ENCODE results near the gene SH3BP4. TPM values are rescaled to one million over a fixed set of nuclear protein-coding genes. Genes with fewer than 3 reads are reported as not detected.

The SH3BP4 gene, protein sequence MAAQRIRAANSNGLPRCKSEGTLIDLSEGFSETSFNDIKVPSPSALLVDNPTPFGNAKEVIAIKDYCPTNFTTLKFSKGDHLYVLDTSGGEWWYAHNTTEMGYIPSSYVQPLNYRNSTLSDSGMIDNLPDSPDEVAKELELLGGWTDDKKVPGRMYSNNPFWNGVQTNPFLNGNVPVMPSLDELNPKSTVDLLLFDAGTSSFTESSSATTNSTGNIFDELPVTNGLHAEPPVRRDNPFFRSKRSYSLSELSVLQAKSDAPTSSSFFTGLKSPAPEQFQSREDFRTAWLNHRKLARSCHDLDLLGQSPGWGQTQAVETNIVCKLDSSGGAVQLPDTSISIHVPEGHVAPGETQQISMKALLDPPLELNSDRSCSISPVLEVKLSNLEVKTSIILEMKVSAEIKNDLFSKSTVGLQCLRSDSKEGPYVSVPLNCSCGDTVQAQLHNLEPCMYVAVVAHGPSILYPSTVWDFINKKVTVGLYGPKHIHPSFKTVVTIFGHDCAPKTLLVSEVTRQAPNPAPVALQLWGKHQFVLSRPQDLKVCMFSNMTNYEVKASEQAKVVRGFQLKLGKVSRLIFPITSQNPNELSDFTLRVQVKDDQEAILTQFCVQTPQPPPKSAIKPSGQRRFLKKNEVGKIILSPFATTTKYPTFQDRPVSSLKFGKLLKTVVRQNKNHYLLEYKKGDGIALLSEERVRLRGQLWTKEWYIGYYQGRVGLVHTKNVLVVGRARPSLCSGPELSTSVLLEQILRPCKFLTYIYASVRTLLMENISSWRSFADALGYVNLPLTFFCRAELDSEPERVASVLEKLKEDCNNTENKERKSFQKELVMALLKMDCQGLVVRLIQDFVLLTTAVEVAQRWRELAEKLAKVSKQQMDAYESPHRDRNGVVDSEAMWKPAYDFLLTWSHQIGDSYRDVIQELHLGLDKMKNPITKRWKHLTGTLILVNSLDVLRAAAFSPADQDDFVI
- 42.4 to 51.9 TPM (median 50.4 TPM) in 3 replicates for total RNA-seq
- long read RNA-seq, full-length matches to known transcripts, result 77 of 113 reads
- long read RNA-seq, partial matches to known transcripts, result 30 of 113 reads
- long read RNA-seq, other reads (novel, unspliced or antisense), result 6 of 113 reads

DNA sequence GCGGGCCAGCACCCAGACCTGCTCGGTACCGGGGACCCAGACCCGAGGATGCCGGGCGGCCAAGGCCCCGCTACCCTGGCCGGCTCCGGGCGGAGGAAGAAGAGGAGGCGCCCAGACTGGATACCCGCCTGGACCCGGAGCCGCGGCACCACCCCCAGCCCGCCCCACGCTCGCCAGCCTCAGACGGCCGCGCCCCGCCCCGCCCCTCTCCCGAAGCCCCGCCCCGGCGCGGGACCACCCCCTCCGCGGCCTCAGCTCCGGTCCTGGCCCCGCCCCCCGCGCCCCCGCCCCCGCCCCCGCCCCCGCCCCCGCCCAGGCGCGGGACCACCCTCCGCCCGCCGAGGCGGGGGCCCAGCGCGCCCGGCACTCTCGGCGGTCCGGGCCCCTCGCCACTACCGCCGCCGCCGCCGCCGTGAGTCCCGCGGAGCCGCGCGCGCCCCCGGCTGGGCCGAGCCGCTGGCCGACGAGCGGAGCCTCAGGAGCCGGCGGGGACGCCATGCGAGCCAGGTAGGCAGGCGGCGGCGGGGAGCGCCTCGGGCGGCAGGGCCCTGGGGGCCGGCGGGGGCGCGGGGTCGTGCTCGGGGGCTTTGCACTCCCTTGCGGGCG, at the start of gene SH3BP4:
SH3BP4 (plus strand) TSS at position 354 of the 606 bp plus-strand sequence. CDS start 82,986 bp downstream, outside the sequence.
- peaks cover 64% of the 10 kb centered on the region for H3K4me1 Mint-ChIP-seq (ENCODE audit: low read depth)
- H3K36me3 Mint-ChIP-seq (ENCODE audit: low read depth), result no peaks in the 10 kb centered on the region
- H3K27ac Mint-ChIP-seq (ENCODE audit: unreplicated experiment), result peak within 1 kb of the TSS; percentile 99
- no peak for TF ChIP-seq CTCF (IDR thresholded peaks at IDR 0.05)
- no peaks in the 10 kb centered on the region for H3K9me3 Mint-ChIP-seq (ENCODE audit: low read depth)
- DNase-seq (ENCODE audit: low spot score), result no peak
- peak within 1 kb of the TSS; percentile 84 for H3K4me3 Mint-ChIP-seq (ENCODE audit: unreplicated experiment)
- no peaks in the 10 kb centered on the region for H3K27me3 Mint-ChIP-seq (ENCODE audit: low read depth)

DNA sequence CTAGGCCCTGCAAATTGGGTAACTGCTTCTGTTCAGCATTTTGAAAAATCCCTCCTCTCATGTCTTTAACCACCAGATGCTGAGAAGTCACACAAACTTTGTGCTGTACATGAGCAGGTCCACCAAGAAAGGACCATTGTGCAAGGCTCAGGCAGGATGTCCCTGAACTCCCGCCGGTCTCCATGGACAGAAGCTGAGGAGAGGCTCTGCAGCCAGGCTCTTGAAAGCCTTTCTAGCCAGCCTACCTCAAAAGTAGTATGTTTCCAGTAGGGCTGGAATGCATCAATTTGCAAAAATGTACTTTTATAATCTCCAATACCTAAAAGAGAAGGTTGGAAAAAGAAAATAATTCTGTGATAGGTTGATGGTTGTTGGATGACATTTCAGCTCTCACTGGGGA, 47.0 kb upstream of the SH3BP4 start:
- H3K4me1 Mint-ChIP-seq (ENCODE audit: low read depth), result no peaks in the 10 kb centered on the region
- no peak overlapping the region for H3K27ac Mint-ChIP-seq (ENCODE audit: unreplicated experiment)
- TF ChIP-seq CTCF (IDR thresholded peaks at IDR 0.05), result no peak
- no peaks in the 10 kb centered on the region for H3K36me3 Mint-ChIP-seq (ENCODE audit: low read depth)
- H3K27me3 Mint-ChIP-seq (ENCODE audit: low read depth), result no peaks in the 10 kb centered on the region
- no peaks in the 10 kb centered on the region for H3K9me3 Mint-ChIP-seq (ENCODE audit: low read depth)
- no peak overlapping the region for H3K4me3 Mint-ChIP-seq (ENCODE audit: unreplicated experiment)
- no peak for DNase-seq (ENCODE audit: low spot score)

DNA sequence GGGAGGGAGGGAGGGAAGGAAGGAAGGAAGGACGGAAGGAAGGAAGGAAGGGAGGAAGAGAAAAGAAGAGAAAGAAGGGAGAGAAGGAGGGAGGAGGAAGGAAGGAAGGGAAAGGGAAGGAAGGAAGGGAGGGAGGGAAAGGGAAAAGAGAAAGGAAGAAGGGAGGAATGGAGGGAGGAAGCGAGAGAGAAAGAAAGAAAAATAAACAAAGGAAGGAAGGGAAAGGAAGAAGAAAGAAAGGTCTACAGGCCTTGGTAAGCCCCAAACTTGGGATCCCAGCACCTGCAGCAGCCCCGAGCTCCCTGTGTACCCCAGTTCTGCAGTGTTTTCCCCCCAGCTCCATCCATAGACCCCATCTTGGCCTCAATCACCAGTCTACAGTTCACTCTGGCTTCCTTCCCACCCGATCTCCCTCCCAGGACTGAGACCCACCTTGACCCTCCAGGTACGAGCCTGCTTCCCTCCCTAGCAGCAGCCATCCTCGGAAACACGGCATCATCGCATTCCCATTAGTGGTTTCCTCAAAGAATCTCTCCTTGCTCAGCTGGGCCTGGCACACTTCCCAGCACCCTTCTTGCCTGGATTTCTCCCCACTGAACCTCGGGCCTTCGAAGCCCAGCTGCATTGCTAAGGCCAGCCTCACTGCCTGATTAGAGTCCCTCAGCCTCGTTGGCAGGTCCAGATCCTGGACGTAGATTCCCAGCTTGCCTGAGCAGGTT, 46.1 kb upstream of the SH3BP4 start:
- H3K27me3 Mint-ChIP-seq (ENCODE audit: low read depth), result no peaks in the 10 kb centered on the region
- no peaks in the 10 kb centered on the region for H3K4me1 Mint-ChIP-seq (ENCODE audit: low read depth)
- no peak for DNase-seq (ENCODE audit: low spot score)
- no peaks in the 10 kb centered on the region for H3K9me3 Mint-ChIP-seq (ENCODE audit: low read depth)
- H3K27ac Mint-ChIP-seq (ENCODE audit: unreplicated experiment), result no peak overlapping the region
- no peak overlapping the region for H3K4me3 Mint-ChIP-seq (ENCODE audit: unreplicated experiment)
- no peaks in the 10 kb centered on the region for H3K36me3 Mint-ChIP-seq (ENCODE audit: low read depth)
- TF ChIP-seq CTCF (IDR thresholded peaks at IDR 0.05), result no peak

- Mint-ChIP-seq H3K9me3 (ENCODE audit: low read depth) (no peaks in the 10 kb centered on the region), H3K4me3 (ENCODE audit: unreplicated experiment) (no peak overlapping the region), H3K4me1 (ENCODE audit: low read depth) (no peaks in the 10 kb centered on the region), H3K27ac (ENCODE audit: unreplicated experiment) (no peak overlapping the region), H3K36me3 (ENCODE audit: low read depth) (no peaks in the 10 kb centered on the region), H3K27me3 (ENCODE audit: low read depth) (no peaks in the 10 kb centered on the region)
- no peak for DNase-seq (ENCODE audit: low spot score)
- no peak for TF ChIP-seq CTCF (IDR thresholded peaks at IDR 0.05)
These were observed 41.6 kb upstream of the SH3BP4 start for GRCh38 chr2:234910186-234910679.
